GM12878 (cell line): ENCODE results near the gene HLA-DRA. TPM values are rescaled to one million over a fixed set of nuclear protein-coding genes. Genes with fewer than 3 reads are reported as not detected.
"Not testable (repeated sequence)": the region's sequence is repeated elsewhere in the genome, so short reads cannot be mapped to it uniquely, and the experiment has no call there.

ENCODE experiments used
- ATAC-seq: fragments of 200-7000 bp; cut with Tn5 transposase; 3 replicates; pipeline ENCODE4 v1.9.1; 2020; ENCODE audit warnings: mild to moderate bottlenecking, moderate library complexity
- BruUV-seq: library from RNA; stranded (reverse); fragments of 400-500 nt; replicated peaks from 2 replicates; lab custom pipeline; 2021; lab: Mats Ljungman, UMichigan
- CTCF ChIA-PET: fragments of 300-600 bp; sonication (Branson Sonifier 250); formaldehyde crosslinking; extraction: SDS; loops from one replicate; lab custom pipeline; 2021; ENCODE audit warnings: inconsistent platforms; lab: Yijun Ruan, JAX
- POLR2A ChIA-PET: fragments of 350-600 bp; formaldehyde crosslinking; extraction: SDS; loops from one replicate; lab custom pipeline; 2021; ENCODE audit warnings: inconsistent platforms; lab: Charles Lee
- RAD21 ChIA-PET: fragments of 300-600 bp; sonication (Branson Sonifier 250); formaldehyde crosslinking; loops from one replicate; lab custom pipeline; 2023; ENCODE audit warnings: antibody characterized with exemption; ENCODE audit not compliant: unreplicated experiment; lab: Charles Lee
- SMC1A ChIA-PET: fragments of 300-600 bp; sonication (Branson Sonifier 250); formaldehyde crosslinking; loops from one replicate; lab custom pipeline; 2023; ENCODE audit not compliant: unreplicated experiment, uncharacterized antibody; lab: Charles Lee
- DNase-seq: peaks from one replicate; pipeline ENCODE4 v3.0.0-alpha.2; 2011; ENCODE audit warnings: low read depth, low spot score
- FAIRE-seq: peaks from 3 replicates; lab custom pipeline; 2011; peaks lifted over from hg19 to GRCh38; lab: Jason Lieb, UNC
- H2AFZ ChIP-seq: 2 replicates; pipeline ENCODE4 v1.6.0; 2011; ENCODE audit warnings: low read depth, low read length, control low read depth; ENCODE audit not compliant: control insufficient read depth
- H3K27ac ChIP-seq: 2 replicates; pipeline ENCODE4 v1.5.1; 2011; ENCODE audit warnings: control low read depth; ENCODE audit not compliant: control insufficient read depth, insufficient read depth
- H3K27me3 ChIP-seq, 2 experiments: replicated peaks in 1 of 2; 2 replicates each; pipeline versions ENCODE4 v1.6.0 to v1.6.1; 2011; ENCODE audit warnings: low read length in 1 of 2; ENCODE audit not compliant: control insufficient read depth in 2 of 2, insufficient read depth in 2 of 2
- H3K36me3 ChIP-seq, 2 experiments: 2 replicates each; pipeline ENCODE4 v1.5.1; 2011; ENCODE audit warnings: low read length in 1 of 2; ENCODE audit not compliant: control insufficient read depth in 2 of 2, insufficient read depth in 2 of 2
- H3K4me1 ChIP-seq: 2 replicates; pipeline ENCODE4 v1.6.1; 2011; ENCODE audit warnings: mild to moderate bottlenecking, low read length, moderate library complexity, mixed read lengths; ENCODE audit not compliant: control insufficient read depth, insufficient read depth
- H3K4me2 ChIP-seq: 2 replicates; pipeline ENCODE4 v1.6.0; 2011; ENCODE audit warnings: control low read depth; ENCODE audit not compliant: control insufficient read depth, insufficient read depth
- H3K4me3 ChIP-seq: fragments of 200-600 bp; sonication (generic); 2 replicates; pipeline ENCODE4 v1.5.1; 2016
- H3K79me2 ChIP-seq: 2 replicates; pipeline ENCODE4 v1.6.0; 2011; ENCODE audit warnings: low read length; ENCODE audit not compliant: control insufficient read depth, insufficient read depth
- H3K9ac ChIP-seq: 2 replicates; pipeline ENCODE4 v1.8.0; 2011; ENCODE audit warnings: low read length, control low read depth, mixed read lengths; ENCODE audit not compliant: control insufficient read depth, insufficient read depth
- H3K9me3 ChIP-seq: replicated peaks from 3 replicates; pipeline ENCODE4 v1.5.1; 2011; ENCODE audit warnings: mild to moderate bottlenecking, low read length; ENCODE audit not compliant: control insufficient read depth, insufficient read depth
- H4K20me1 ChIP-seq: 2 replicates; pipeline ENCODE4 v1.6.0; 2011; ENCODE audit not compliant: control insufficient read depth, insufficient read depth
- E2F4 ChIP-seq: IDR thresholded peaks from 2 replicates; pipeline ENCODE4 v1.6.1; 2012; ENCODE audit warnings: low read depth, low read length, improper control_type of control experiment
- HDGF ChIP-seq: fragments of 450-650 bp; IDR thresholded peaks from 2 replicates; pipeline ENCODE4 v1.6.1; 2016; ENCODE audit warnings: antibody characterized with exemption
- JUNB ChIP-seq: IDR thresholded peaks from 2 replicates; pipeline ENCODE4 v1.6.1; 2016; ENCODE audit warnings: antibody characterized with exemption, mild to moderate bottlenecking
- KDM1A ChIP-seq: fragments of 200-600 bp; sonication (generic); IDR thresholded peaks from 2 replicates; pipeline ENCODE4 v1.6.1; 2016; ENCODE audit warnings: borderline replicate concordance
- MLLT1 ChIP-seq: fragments of 450-650 bp; IDR thresholded peaks from 2 replicates; pipeline ENCODE4 v1.6.1; 2016; ENCODE audit warnings: mild to moderate bottlenecking
- WGBS: methylation state at CpG from one replicate; pipeline ENCODE4 v1.1.6; 2016; ENCODE audit warnings: low lambda C conversion rate; ENCODE audit not compliant: insufficient replicate concordance, insufficient coverage; ENCODE audit errors: missing lambda C conversion rate; 5-methylcytosine and 5-hydroxymethylcytosine counted together
- in situ Hi-C: fragments of 300-500 bp; cut with MboI; formaldehyde crosslinking; loops from 9 replicates; pipeline ENCODE4 v1.14.3; 2018; ENCODE audit warnings: mixed read lengths
- intact Hi-C: fragments of 100-400 bp; cut with micrococcal nuclease; formaldehyde crosslinking; loops from one replicate; pipeline ENCODE4 v1.14.2; 2022; ENCODE audit not compliant: unreplicated experiment
- polyA plus RNA-seq, 11 experiments: library from polyadenylated mRNA; depleted of rRNA in 4 of 11; unstranded in 6 of 11; stranded (reverse) in 5 of 11; fragments of >200 nt; fragmentation: Nextera tagmentation in 4 of 11; fragmentation: Illumina TruSeq in 1 of 11; extraction: Ambion mirVana in 4 of 11; extraction: Trizol in 1 of 11; gene quantifications; 1 replicate in 1 of 11; 2 replicates in 10 of 11; pipeline versions ENCODE4 v1.2.1 to v1.2.3, GENCODE V29; 2011 to 2016; ENCODE audit warnings: inconsistent platforms in 2 of 11, missing spikeins in 2 of 11, low read depth in 1 of 11
- total RNA-seq, 4 experiments: library from RNA; depleted of rRNA in 3 of 4; stranded (reverse); fragments of >200 nt in 3 of 4; fragmentation: Illumina TruSeq in 1 of 4; extraction: Trizol in 1 of 4; gene quantifications; 2 replicates each; pipeline versions ENCODE4 v1.2.1 to v1.2.3, GENCODE V29; 2013 to 2021
- TF ChIP-seq, protein P1 (sequence below): fragments of 450-650 bp; IDR thresholded peaks from 2 replicates; pipeline ENCODE4 v1.6.1; 2017; ENCODE audit warnings: mild to moderate bottlenecking, moderate library complexity

HLA-DRA gene
- total and polyA plus RNA-seq, 10 of the 15 experiments (the other 5 are each of a cell fraction or from before 2014, with no cell fraction given) = 2,040 to 7,093 (median 2,859) TPM

GRCh38 chr6:32467743-32468503, 28.2 kb downstream of the HLA-DRA start:
- ATAC-seq, POLR2A ChIA-PET, H4K20me1 ChIP-seq, DNase-seq, BruUV-seq, SMC1A ChIA-PET, H3K4me3 ChIP-seq, H3K79me2 ChIP-seq, H3K27ac ChIP-seq, RAD21 ChIA-PET, H3K27me3 ChIP-seq, H2AFZ ChIP-seq, H3K9ac ChIP-seq, H3K9me3 ChIP-seq, intact Hi-C loops, H3K4me1 ChIP-seq, H3K36me3 ChIP-seq, FAIRE-seq, CTCF ChIA-PET, H3K4me2 ChIP-seq, in situ Hi-C loops: not testable (repeated sequence)
- WGBS = 60% methylated on average over 4 of the region's 5 CpGs

- no peaks in the 10 kb centered on the region for H3K27me3 ChIP-seq
- peak; percentile 29 for ATAC-seq
- peak overlapping the region; percentile 77; the same call in 1 of the 2 replicates for H3K4me2 ChIP-seq
- H4K20me1 ChIP-seq = no peaks in the 10 kb centered on the region
- 70% methylated on average over 5 of the region's 5 CpGs for WGBS
- intact Hi-C loops (no loop called here), in situ Hi-C loops (loop anchor here (10.0 kb wide), 1 partner anchor 52 kb away; no protein-coding TSS in a partner anchor)
- no peaks in the 10 kb centered on the region for H3K36me3 ChIP-seq
- no peaks in the 10 kb centered on the region; the same call in 1 of the 2 replicates for H3K79me2 ChIP-seq
- peaks cover 9% of the 10 kb centered on the region for H3K4me1 ChIP-seq
- BruUV-seq = TSS peak; percentile 99
- H2AFZ ChIP-seq = peak overlapping the region; percentile 29; the same call in 1 of the 2 replicates
- ChIA-PET RAD21 (interaction anchor here (1.2 to 1.7 kb wide), 7 partner anchors 10 to 219 kb away, joined by 3 to 7 read pairs (median 4); no protein-coding TSS in a partner anchor), POLR2A (interaction anchor here (0.7 to 3.5 kb wide), 15 partner anchors 10 to 218 kb away, joined by 3 to 30 read pairs (median 5); partner anchors contain the start of genes HLA-DRA, HLA-DRB1 and HLA-DRB5), CTCF (interaction anchor here (1.1 to 2.1 kb wide), 8 partner anchors 10 to 227 kb away, joined by 3 to 13 read pairs (median 4); partner anchors contain the start of gene HLA-DRA), SMC1A (interaction anchor here (0.6 to 4.3 kb wide), 7 partner anchors 10 to 116 kb away, joined by 3 to 27 read pairs (median 4); partner anchors contain the start of gene HLA-DRA)
- H3K9me3 ChIP-seq = no peaks in the 10 kb centered on the region; the same call in 1 of the 3 replicates
- peak overlapping the region; percentile 64 for H3K9ac ChIP-seq
- FAIRE-seq = no peak
- H3K27ac ChIP-seq = peak overlapping the region; percentile 90
- DNase-seq = no peak
- peak overlapping the region; percentile 39; the same call in 1 of the 2 replicates for H3K4me3 ChIP-seq
- TF ChIP-seq JUNB (no peak), KDM1A (no peak), MLLT1 (peak; percentile 91), E2F4 (no peak), HDGF (0 out of 2 replicates have a peak, but pooled peaks have one; percentile 10)
- TF ChIP-seq, protein P1, sequence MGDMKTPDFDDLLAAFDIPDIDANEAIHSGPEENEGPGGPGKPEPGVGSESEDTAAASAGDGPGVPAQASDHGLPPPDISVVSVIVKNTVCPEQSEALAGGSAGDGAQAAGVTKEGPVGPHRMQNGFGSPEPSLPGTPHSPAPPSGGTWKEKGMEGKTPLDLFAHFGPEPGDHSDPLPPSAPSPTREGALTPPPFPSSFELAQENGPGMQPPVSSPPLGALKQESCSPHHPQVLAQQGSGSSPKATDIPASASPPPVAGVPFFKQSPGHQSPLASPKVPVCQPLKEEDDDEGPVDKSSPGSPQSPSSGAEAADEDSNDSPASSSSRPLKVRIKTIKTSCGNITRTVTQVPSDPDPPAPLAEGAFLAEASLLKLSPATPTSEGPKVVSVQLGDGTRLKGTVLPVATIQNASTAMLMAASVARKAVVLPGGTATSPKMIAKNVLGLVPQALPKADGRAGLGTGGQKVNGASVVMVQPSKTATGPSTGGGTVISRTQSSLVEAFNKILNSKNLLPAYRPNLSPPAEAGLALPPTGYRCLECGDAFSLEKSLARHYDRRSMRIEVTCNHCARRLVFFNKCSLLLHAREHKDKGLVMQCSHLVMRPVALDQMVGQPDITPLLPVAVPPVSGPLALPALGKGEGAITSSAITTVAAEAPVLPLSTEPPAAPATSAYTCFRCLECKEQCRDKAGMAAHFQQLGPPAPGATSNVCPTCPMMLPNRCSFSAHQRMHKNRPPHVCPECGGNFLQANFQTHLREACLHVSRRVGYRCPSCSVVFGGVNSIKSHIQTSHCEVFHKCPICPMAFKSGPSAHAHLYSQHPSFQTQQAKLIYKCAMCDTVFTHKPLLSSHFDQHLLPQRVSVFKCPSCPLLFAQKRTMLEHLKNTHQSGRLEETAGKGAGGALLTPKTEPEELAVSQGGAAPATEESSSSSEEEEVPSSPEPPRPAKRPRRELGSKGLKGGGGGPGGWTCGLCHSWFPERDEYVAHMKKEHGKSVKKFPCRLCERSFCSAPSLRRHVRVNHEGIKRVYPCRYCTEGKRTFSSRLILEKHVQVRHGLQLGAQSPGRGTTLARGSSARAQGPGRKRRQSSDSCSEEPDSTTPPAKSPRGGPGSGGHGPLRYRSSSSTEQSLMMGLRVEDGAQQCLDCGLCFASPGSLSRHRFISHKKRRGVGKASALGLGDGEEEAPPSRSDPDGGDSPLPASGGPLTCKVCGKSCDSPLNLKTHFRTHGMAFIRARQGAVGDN = no peak
These were observed 33.2 kb downstream of the HLA-DRA start for GRCh38 chr6:32472781-32473375.
